ENCODE measurements around the gene NUDT8.
"Not testable (repeated sequence)": the region's sequence is repeated elsewhere in the genome, so short reads cannot be mapped to it uniquely, and the experiment has no call there.

Gene NUDT8

DNA sequence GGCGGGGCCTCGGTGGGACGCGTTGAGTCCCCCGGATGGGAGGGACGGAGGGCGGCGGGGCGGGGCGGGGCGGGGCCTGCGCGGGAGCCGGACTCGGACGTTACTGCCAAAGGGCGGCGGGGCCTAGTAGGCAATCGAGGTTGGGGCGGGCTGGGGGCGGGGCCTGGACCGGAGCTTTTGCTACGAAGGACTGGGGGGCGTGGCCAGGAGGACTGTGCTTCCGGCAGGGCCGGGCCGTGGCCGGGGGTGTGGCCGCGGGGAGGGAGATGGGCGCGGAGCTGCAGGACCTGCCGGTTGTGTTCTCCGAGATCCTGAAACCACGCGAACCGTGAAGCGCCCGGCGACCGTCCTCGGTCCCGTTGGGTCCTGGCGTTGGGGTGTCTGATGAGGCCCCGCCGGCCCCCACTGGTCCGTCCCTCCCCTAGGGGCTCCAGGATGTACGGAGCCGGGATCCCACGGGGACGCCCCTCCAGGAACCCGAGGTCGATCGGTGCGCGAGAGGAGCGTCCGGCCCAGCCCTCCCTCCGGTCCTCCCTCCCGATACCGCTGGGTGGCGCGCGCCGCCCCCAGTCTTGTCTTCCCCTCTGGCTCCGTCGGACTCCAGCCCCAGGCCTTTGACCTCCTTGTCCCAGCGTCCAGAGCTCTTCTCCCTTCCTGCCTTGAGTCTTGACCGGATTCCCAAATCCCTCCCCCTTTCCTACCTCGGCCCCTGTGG lies 648 bp upstream of the NUDT8 start:
- peak; percentile 85 to 91 for DNase-seq (ENCODE audit: low read depth in 1 of 2, low spot score in 1 of 2)

DNA sequence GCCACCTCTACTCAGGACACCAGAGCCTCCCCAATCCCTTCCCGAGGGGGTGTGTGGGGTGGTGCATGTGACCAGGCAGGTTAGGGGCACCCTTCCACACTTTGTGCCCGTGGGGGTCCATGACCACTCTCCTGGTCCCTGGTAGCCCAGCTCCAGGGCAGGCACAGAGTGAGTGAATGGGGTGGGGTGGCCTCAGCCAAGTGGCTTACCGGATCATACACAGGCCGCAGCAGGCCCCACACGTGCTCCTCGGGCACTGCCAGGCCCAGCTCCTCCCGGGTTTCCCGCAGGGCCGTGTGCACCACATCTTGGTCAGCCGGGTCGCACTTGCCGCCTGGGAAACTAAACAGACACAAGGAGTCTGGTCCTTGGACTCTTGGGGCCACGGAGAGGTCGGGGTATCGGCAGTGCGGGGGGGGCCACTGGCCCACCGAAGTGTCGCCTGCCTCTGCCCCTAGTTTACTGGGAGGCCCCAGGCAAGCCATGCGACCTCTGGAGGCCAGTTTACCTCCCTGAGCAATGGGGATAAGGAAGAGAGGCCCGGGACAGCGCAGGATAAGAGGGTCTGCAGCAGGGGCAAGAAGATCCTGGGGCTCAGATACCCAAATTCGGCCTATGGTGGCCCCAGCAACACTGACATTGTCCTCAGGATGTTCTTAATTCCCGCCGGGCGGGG lies 889 bp downstream of the NUDT8 start:
- DNase-seq (ENCODE audit: low read depth in 1 of 2, low spot score in 1 of 2): no peak

DNA sequence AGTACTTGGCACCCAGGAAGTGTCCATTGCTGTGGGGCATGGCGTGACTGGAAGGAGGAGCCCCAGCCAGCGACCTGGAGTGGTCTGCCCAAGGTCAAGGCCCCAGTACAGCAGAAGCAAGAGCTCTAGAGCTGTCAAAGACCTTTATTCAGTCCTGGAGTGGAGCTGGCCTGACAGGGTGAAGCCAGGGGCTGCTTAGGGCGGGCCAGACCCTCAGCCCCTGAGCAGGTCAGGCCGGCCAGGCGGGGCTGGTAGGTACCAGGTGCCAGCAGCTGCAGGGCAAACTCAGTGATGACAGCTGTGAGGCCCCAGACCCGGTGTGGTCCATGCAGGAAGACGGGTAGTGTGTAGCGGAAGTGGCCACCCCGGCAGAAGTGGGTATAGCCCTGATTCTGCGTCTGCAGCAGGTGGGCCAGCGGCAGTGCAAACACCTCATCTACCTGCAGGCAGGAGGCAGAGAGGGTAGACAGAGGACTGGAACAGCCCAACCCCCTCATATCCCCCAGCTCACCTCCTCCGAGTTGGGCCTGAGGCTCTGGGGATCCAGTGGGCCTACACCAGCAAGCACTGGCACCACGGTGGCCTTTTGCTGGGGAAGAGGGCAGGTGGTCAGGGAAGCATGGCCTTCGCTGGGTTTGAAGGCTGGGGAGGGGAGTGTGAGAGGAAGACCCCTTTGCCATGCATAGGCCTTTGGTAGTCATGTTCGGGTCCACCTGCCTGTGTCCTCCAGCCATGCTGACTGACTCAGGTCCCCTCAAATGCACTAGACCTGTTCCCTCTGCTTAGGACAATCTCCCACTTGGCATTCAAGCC lies 1.7 kb downstream of the NUDT8 start:
- DNase-seq (ENCODE audit: low read depth in 1 of 2, low spot score in 1 of 2): no peak

DNA sequence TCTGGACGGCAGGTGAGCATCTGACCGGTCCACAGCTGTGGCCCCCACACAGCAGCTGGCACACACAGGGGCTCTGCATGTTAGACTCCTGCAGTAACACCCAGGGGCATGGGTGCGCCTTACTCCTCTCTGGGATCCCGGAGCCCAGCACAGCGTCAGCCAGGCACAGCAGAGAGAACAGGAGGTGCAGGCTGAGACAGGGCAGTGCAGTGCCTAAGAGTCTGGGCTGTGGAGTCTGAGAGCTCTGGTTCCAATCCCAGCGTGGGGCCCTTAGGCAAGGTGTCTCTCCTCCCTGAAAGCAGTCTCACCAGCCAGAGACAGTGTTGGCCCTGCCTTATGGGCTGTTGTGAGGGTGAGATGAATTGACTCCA lies 2.3 kb downstream of the NUDT8 start:
- no peak for DNase-seq (ENCODE audit: low read depth in 1 of 2, low spot score in 1 of 2)

GRCh38 chr11:67626970-67627369 lies 2.8 kb downstream of the NUDT8 start:
- no peak for DNase-seq (ENCODE audit: low read depth in 1 of 2, low spot score in 1 of 2)

GRCh38 chr11:67626131-67626833 lies 3.5 kb downstream of the NUDT8 start:
- not testable (repeated sequence) for DNase-seq (ENCODE audit: low read depth in 1 of 2, low spot score in 1 of 2)

- DNase-seq (ENCODE audit: low read depth in 1 of 2, low spot score in 1 of 2): not testable (repeated sequence)
These were observed 5.9 kb downstream of the NUDT8 start for GRCh38 chr11:67623795-67624194.

DNA sequence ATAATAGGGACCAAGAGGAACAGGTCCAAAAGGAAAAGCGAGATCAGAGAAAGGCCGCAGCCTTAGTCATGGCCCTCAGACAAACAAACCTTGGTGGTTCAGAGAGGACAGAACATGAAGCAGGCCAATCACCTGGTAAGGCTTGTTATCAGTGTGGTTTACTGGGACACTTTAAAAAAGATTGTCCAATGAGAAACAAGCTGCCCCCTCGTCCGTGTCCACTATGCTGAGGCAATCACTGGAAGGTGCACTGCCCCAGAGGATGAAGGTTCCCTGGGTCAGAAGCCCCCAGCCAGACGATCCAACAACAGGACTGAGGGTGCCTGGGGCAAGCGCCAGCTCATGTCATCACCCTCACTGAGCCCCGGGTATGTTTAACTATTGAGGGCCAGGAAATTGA lies 6.8 kb downstream of the NUDT8 start:
- not testable (repeated sequence) for DNase-seq (ENCODE audit: low read depth in 1 of 2, low spot score in 1 of 2)

DNA sequence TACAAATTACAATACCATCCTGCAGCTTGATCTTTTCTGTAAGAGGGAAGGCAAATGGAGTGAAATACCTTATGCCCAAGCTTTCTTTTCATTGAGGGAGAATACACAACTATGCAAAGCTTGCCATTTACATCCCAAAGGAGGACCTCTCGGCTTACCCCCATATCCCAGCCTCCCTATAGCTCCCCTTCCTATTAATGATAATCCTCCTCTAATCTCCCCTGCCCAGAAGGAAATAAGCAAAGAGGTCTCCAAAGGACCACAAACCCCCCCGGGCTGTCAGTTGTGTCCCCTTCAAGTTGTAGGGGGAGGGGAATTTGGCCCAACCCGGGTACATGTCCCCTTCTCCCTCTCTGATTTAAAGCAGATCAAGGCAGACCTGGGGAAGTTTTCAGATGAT lies 7.8 kb downstream of the NUDT8 start:
- not testable (repeated sequence) for DNase-seq (ENCODE audit: low read depth in 1 of 2, low spot score in 1 of 2)

- not testable (repeated sequence) for DNase-seq (ENCODE audit: low read depth in 1 of 2, low spot score in 1 of 2)
These were observed 9.1 kb downstream of the NUDT8 start for GRCh38 chr11:67620621-67621020.

- DNase-seq (ENCODE audit: low read depth in 1 of 2, low spot score in 1 of 2): not testable (repeated sequence)
These were observed 9.8 kb downstream of the NUDT8 start for GRCh38 chr11:67619683-67620618.

- DNase-seq (ENCODE audit: low read depth in 1 of 2, low spot score in 1 of 2): not testable (repeated sequence)
These were observed 10.7 kb downstream of the NUDT8 start for GRCh38 chr11:67618901-67619659.

- DNase-seq (ENCODE audit: low read depth in 1 of 2, low spot score in 1 of 2): no peak
These were observed 12.3 kb downstream of the NUDT8 start for GRCh38 chr11:67617243-67617953.

DNA sequence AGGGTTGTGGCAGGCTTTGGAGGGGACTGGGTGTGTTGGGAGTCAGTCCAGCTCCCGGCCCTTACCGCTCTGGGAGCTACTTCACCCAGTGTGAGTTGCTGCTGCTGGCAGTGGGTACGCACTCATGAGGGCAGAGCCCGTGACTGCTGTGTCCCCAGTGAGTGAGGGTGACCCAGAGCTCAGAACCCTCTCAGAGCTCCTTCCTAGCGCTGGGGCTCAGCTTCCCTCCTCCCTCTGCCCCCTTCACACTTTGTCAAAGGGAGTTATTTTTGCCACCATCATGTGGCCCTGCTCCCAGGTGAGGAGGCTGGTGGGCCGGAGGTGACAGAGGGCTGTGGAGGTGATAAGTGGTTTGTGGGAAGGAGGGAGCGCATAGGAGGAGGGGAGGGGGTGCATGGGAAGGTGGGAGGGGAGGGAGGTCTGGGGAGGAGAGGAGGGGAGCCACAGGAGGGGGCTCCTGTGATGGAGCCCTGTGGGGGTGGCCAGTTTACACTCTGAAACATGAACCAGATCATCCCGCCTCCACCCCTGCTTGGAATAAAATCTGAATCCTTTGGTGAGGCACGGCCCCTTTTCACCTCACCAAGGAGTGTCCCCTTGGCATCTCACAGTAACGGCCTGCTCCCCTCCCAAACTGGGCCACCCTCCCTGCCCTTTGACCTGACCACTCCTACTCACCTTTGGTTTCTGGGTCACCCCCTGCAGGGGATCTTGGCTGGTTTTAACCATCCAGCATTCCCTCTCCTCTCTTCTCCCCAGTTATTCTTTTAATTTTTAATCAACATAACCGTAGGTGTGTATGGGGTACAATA lies 13.1 kb downstream of the NUDT8 start:
- DNase-seq (ENCODE audit: low read depth in 1 of 2, low spot score in 1 of 2): no peak

- DNase-seq (ENCODE audit: low read depth in 1 of 2, low spot score in 1 of 2): no peak
These were observed 13.9 kb downstream of the NUDT8 start for GRCh38 chr11:67615728-67616430.

DNA sequence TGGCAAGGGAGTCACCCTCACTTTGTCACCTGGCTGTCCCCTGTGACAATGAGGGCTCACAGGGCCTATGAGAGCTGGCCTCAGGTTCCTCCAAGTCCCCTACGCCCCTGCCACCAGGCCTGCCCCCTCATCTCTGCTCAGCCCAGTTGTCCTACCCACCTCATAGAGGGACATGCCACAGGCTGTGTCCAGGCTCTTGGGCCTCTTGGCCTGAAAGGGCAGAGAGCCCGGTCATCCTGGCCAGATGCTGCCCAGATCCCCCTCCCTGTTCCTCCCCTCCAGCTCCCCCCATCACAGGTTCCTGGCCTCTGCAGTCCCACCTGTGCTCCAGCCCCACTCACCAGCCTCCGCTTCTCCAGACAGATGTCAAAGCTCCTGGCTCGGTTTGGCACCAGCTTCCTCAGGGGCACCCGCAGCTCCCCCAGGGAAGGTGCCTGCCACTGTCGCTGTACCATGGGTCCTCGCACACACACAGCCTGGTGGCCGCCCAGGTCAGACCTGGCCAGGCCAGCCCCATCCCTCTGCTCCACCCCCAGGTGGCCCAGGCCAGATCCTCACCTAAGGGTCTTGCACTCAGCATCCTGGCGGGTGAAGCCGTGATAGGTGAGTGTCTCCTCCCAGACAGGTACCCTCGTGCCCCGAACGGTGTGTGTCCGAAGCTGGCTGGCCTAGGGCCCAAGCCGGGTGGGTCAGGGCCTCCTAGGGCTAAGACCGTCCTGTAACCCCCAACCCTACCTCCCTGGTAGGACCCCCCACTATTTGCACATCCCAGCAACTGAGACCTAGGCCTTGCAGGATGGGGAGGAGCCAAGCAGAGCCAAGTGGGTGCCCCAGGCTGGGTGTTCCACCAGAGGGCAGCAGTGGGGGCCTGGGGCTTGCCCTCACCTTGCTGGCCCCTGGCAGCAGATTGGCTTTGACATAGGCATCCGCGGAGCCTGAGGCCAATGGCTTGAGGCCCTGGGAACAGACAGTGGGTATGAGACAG lies 14.7 kb downstream of the NUDT8 start:
- no peak for DNase-seq (ENCODE audit: low read depth in 1 of 2, low spot score in 1 of 2)
